ENCODE results near the gene ERBIN.

DNA sequence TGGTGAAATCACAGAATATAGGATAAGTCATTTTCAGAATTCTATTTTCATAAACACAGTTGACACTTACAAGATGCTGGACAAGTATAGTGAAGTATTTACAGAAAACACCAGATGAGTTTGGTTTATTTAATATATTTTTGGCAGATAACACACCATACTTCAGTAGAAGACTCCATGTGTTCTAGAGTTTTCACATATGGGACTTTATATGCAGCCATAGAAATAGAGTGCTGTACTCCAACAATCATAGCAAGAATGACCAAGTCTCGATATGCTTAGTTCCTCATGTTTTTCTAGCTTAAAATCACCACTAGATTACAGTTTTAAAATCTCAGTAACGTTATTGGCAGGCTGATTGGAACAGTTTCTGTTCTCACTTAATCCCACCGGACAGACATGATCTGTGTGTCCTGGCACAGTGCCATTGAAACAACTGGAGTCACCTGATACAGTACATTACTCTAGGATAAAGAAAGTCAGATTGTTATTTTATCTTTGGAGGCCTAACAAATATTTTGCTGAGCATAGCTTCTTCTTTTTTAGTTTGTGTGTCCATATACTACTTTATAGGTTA is 45.8 kb upstream of the ERBIN start:
- TF ChIP-seq, protein P1, sequence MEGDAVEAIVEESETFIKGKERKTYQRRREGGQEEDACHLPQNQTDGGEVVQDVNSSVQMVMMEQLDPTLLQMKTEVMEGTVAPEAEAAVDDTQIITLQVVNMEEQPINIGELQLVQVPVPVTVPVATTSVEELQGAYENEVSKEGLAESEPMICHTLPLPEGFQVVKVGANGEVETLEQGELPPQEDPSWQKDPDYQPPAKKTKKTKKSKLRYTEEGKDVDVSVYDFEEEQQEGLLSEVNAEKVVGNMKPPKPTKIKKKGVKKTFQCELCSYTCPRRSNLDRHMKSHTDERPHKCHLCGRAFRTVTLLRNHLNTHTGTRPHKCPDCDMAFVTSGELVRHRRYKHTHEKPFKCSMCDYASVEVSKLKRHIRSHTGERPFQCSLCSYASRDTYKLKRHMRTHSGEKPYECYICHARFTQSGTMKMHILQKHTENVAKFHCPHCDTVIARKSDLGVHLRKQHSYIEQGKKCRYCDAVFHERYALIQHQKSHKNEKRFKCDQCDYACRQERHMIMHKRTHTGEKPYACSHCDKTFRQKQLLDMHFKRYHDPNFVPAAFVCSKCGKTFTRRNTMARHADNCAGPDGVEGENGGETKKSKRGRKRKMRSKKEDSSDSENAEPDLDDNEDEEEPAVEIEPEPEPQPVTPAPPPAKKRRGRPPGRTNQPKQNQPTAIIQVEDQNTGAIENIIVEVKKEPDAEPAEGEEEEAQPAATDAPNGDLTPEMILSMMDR (IDR thresholded peaks at IDR 0.05; ENCODE audit: insufficient read depth, low read length, poor library complexity, severe bottlenecking): no peak
- TF ChIP-seq EZH2phosphoT487 (conservative IDR thresholded peaks at IDR 0.05; ENCODE audit: low read length): no peak
